ENCODE data around the gene COL4A6.

COL4A6 gene

GRCh38 chrX:108316456-108316855, 121.8 kb downstream of the COL4A6 start:
- DNase-seq: no peak

- no peak for DNase-seq
These were observed 124.6 kb downstream of the COL4A6 start for GRCh38 chrX:108313669-108314068.

- DNase-seq: peak; percentile 56 to 74
These were observed 125.3 kb downstream of the COL4A6 start for GRCh38 chrX:108312957-108313356.

- DNase-seq: no peak
These were observed 126.2 kb downstream of the COL4A6 start for GRCh38 chrX:108312011-108312410.

DNA sequence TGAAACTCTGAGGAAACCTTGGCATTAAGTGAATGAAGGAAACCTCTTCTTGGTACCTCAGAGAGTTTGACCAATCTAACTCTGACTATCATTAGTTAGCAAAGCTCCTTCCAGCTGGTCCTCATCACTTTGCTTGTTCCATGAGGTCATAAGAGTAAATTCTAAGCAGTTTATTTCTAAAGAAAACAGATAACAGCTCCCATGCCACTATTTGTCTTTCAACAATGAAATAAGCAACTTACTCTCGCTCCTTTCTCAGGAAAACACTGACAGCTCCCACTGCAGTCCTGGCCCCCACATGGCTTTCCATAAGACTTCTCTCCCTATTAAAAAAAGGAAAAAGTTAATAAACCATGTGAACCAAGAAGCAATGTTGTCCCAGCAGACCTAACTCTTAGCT, 127.7 kb downstream of the COL4A6 start:
- peak in 1 of 2 experiments; percentile 2 for DNase-seq

GRCh38 chrX:108309144-108309543, 129.1 kb downstream of the COL4A6 start:
- no peak for DNase-seq

DNA sequence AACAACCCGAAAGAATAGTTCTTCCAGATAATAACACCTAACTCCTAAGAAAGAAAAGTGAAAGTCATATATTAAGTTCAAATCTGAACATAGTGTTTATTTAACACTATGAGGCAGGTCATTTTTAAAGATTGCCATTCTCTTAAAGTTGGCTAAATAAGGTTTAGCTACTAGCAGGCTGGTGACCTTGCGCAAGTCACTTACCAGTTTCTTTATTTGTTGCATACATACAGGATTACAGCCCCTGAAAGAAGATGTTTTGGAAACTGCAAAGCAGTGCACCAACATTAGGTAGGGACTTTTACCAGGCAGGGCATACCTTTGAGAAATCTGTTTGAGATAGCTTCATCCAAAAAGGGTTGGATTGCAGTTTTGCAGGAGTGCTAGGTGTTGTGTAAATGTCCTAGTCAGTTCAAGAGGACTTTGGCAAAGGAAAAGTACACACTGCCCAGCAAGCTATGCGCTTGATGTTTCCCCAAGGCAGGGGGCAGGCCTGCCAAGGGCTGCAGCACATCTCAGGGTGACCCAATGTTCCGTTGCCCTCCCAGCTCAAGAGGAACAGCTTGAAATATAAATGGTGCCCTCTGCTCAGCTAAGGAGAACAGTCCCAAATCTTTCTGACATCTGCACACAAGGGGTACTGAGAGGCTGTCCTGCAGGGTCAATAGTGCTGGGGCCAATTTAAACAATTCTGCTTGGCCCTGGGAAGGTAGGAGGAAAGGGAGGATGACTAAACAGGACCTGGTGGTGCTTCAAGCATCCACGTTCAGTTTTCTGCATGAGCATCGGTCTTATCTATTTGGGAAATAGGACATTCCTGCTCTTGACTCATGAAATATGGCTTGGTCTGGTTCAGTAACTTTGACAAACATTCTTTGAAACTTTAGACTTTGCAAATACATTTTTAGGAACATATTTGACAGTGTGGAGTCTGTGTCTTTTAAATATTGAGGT, 130.8 kb downstream of the COL4A6 start:
- no peak for DNase-seq

DNA sequence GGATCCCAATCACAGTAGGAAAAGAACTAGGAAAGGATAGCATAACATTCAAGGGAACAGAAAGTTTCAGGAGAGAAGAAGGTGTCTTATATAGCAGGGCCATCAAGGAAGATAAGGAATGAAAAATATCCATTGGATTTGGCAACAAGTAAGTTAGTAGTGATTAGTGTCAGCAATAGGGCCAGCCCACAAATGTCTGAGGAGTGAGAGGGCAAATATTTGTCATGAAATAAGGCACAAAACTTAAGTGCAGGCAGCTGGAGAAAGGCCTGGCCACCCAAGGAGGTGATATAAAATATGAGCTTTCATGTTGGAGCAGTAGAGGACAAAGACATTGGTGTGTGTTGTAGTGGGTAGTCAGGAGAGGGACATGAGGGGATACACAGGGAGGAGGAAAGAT, 132.1 kb downstream of the COL4A6 start:
- no peak for DNase-seq

- no peak for DNase-seq
These were observed 133.5 kb downstream of the COL4A6 start for GRCh38 chrX:108304757-108305156.

DNA sequence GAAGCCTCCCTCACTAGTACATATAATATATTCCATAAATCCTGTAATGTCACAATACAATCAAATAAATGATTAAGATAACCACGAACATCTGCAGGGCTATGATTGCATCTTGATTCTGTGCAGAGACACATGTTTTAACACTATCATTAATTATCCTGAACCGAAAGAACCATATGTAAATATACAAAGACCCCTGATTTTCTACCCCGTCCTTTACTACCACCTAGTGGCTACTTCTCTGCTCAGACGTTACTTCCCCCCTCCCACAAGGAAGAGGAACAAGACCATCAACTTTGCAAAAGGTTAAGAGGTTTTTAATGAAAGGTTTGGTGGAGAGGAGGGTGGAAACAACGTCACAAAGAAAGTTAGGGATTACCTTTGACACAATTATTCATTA, 134.0 kb downstream of the COL4A6 start:
- peak in 1 of 2 experiments; percentile 23 for DNase-seq

DNA sequence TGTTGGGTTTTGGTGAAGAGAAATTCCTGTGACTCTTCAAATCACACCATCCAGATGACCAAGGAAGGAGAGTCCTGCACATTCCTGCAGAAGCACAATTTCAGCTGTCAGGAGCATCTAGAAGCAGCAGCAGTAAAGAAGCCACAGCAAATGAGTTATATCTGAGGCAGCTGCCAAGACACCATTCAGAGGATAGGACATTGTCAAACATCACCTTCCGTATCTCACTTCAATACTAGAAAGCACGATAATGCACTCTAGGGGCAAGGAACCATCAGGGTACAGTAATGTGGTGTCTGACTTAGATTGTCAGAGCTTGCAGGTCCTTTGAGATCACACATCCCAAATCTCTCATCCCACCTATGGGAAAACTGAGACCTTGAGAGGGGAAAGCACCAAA, 134.5 kb downstream of the COL4A6 start:
- DNase-seq: no peak

DNA sequence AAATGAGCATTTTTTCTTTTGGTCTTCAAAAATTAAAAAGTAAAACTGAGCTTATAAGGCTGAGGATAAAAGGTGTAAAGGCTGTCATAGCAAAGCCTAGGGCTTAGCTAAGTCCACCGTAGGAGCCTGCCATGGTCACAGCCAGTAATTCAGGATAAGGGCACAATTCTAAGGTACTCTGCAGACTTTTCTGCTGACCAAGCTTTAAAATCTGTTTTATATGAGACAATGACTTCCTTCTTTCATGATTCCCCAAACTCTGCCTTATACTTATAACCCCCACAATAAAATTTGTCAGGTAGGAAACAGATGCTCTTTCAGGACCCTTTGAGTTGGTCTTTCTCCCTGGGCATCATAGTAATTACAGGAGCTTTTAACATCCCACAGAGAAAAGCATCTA, 138.5 kb downstream of the COL4A6 start:
- no peak for DNase-seq

DNA sequence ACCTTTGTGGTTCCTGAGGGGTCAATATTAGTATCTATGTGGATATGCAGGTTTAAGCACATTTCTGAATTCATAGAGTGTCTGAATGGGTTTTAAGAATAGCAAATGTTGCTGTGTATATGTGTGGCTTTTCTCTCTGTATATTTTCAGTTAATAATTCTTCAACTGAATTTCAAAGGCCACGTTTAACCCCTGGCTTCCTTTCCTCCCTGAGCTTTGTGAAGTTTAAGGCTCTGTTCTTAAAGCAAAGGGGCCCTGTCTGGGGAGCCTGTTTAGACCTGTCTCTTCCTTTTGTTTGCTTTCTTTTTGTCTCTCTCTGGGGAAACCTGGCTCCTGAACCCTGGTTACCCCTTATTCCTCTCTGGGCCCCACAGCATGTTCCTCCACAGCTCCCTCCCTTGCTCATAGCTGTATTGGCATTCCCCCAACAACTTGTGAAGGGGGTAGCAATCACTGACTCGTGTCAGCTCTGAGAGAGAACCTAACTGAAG, 139.1 kb downstream of the COL4A6 start:
- no peak for DNase-seq

DNA sequence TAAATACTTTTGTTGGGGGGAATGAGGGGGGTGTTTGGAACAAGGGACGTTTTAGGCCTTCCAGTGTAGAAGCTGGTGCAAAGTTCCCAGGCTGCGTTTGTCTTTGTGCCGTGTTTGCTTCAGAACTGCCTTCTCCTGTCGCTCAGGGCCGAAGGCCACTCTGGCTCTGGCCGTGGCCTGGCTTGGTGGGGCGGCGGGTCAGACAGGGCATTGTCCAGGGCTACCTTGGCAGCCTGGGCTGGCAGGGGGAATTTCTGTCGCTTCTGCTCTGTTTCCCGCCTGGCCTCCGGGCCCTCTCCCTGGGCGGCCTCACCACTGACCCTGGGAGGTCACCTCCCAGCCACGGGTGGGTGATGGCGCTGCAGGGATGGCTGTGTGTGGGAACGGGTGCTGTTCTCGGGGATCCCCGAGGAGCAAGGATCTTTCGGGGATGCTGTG, 140.0 kb downstream of the COL4A6 start:
- no peak for DNase-seq

DNA sequence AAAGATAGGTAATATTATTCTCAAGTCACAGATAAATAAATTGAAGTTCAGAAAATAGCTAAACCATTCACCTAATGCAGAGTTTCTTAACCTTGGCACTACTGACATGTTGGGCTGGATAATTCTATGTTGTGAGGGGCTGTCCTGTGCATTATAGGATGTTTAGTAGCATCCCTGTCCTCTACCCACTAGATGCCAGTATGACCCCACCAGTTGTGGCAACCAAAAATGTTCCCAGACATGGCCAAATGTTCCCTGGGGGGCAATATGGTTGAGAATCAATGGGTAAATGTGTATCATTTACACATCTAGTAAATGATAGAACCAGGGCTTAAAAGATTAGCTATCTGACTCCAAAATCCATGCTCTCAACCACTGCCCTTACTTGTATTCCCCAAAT, 140.9 kb downstream of the COL4A6 start:
- no peak for DNase-seq

- DNase-seq: no peak
These were observed 146.2 kb downstream of the COL4A6 start for GRCh38 chrX:108292053-108292452.

DNA sequence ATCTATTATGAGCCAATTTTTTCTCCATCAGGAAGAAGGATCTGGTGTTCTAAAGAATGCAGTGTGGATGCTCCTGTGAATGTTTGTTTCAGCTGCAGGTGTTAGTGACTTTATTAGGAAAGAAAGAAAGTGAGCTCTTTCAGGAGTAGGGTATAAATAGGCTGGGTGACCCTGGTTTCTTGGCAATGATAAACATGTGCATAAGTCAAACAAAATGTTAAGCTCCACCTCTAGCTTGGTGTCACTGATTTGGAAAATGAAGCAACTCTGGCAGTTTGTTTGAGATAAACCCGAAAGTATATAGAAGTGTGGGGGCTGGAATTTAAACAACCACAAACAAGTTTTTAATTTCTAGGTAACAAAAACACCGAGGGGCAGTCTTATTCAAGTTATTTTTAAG, 152.3 kb downstream of the COL4A6 start:
- no peak for DNase-seq

DNA sequence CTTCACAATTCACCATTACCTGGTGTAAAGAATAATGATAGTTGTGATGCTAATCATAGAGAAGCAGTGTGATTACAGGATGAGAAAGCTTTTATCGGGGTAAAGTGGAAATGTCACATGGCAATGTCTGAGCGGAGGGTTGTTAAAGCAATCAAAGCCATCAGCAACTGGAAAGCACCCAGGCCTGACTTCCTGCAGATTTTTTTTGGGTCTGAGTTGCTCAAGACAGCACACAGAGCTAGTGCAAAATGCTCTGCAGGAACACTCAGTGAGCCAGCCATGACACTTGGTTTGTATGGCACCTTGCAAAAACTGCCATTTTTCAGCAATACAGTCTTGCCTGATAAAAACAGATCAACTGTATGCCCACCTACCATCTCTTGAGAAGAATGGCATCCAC, 152.9 kb downstream of the COL4A6 start:
- DNase-seq: no peak

GRCh38 chrX:108275732-108276131, 162.5 kb downstream of the COL4A6 start:
- no peak for DNase-seq

DNA sequence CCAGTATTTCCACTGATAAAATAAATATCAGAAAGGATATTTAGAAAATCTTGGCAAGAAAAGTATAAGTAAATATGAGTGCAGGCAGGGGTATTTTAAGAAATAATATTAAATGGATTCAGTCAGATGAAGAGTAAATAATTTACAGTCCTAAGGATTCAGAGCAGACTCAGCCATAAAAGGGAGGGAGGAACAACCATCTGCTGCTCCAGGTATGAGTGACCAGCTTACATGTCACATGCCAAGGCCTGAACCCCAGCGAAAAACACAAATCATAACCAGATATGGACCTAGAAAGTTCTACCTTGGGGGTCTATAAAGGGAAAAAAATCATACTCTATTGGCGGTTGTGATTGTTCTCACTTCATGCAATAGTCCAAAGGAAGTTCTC, 166.8 kb downstream of the COL4A6 start:
- DNase-seq: peak in 1 of 2 experiments; percentile 50

GRCh38 chrX:108270739-108271396, 167.4 kb downstream of the COL4A6 start:
- DNase-seq: peak; percentile 41 to 71

GRCh38 chrX:108270280-108270679, 167.9 kb downstream of the COL4A6 start:
- DNase-seq: no peak

- DNase-seq: peak; percentile 67 to 83
These were observed 169.7 kb downstream of the COL4A6 start for GRCh38 chrX:108268434-108269080.
